Caco-2 (cell line): ENCODE data around the gene ADGRV1. TPM values are rescaled to one million over a fixed set of nuclear protein-coding genes. Genes with fewer than 3 reads are reported as not detected.

ENCODE experiments used
- BruUV-seq: library from RNA; stranded (reverse); fragments of 400-500 nt; replicated peaks from 2 replicates; lab custom pipeline; 2021; lab: Mats Ljungman, UMichigan
- CTCF ChIA-PET: fragments of 300-600 bp; sonication (Branson Sonifier 250); formaldehyde crosslinking; loops from one replicate; lab custom pipeline; 2022; ENCODE audit warnings: antibody characterized with exemption; lab: Charles Lee
- POLR2A ChIA-PET: fragments of 300-600 bp; sonication (Branson Sonifier 250); formaldehyde crosslinking; loops from one replicate; lab custom pipeline; 2022; ENCODE audit warnings: antibody characterized with exemption; lab: Charles Lee
- DNase-seq, 2 experiments: peaks; one replicate each; pipeline versions ENCODE4 v3.0.0 to v3.0.0-alpha.2; 2020 to 2022
- H3K27me3 ChIP-seq: replicated peaks from 2 replicates; pipeline ENCODE4 v1.6.0; 2011; ENCODE audit warnings: low read length; ENCODE audit not compliant: control insufficient read depth, insufficient read depth
- H3K36me3 ChIP-seq: 2 replicates; pipeline ENCODE4 v1.5.1; 2011; ENCODE audit warnings: low read length; ENCODE audit not compliant: control insufficient read depth, insufficient read depth
- H3K4me1 ChIP-seq: fragments of 250-450 bp; sonication (Bioruptor Pico); 2 replicates; pipeline ENCODE4 v1.5.1; 2020; ENCODE audit warnings: mild to moderate bottlenecking
- H3K4me3 ChIP-seq: 2 replicates; pipeline ENCODE4 v1.5.1; 2011; ENCODE audit warnings: low read depth, mild to moderate bottlenecking, control low read depth, low read length
- H3K9me3 ChIP-seq: fragments of 250-450 bp; sonication (Bioruptor Pico); 2 replicates; pipeline ENCODE4 v1.5.1; 2020; ENCODE audit warnings: mild to moderate bottlenecking, moderate library complexity
- H3K27ac Mint-ChIP-seq: one replicate; pipeline ENCODE4 v1.8.0; 2022; ENCODE audit warnings: mixed read lengths; ENCODE audit not compliant: unreplicated experiment
- H3K27me3 Mint-ChIP-seq: one replicate; pipeline ENCODE4 v1.8.0; 2022; ENCODE audit warnings: mixed read lengths; ENCODE audit not compliant: insufficient read depth, unreplicated experiment
- H3K36me3 Mint-ChIP-seq: one replicate; pipeline ENCODE4 v1.8.0; 2022; ENCODE audit warnings: mild to moderate bottlenecking, mixed read lengths; ENCODE audit not compliant: insufficient read depth, unreplicated experiment
- H3K4me1 Mint-ChIP-seq: one replicate; pipeline ENCODE4 v1.8.0; 2022; ENCODE audit warnings: low read depth, mixed read lengths; ENCODE audit not compliant: unreplicated experiment
- H3K4me3 Mint-ChIP-seq: one replicate; pipeline ENCODE4 v1.8.0; 2022; ENCODE audit warnings: mild to moderate bottlenecking, moderate library complexity, mixed read lengths; ENCODE audit not compliant: unreplicated experiment
- H3K9me3 Mint-ChIP-seq: one replicate; pipeline ENCODE4 v1.8.0; 2022; ENCODE audit warnings: mixed read lengths; ENCODE audit not compliant: unreplicated experiment
- CTCF ChIP-seq, 2 experiments: fragments of 200-600 bp in 1 of 2; IDR thresholded peaks; 1 replicate in 1 of 2; 2 replicates in 1 of 2; pipeline versions ENCODE4 v1.5.1 to v1.8.0; 2011 to 2022; ENCODE audit warnings: antibody characterized with exemption in 1 of 2, control low read depth in 1 of 2, inconsistent platforms in 1 of 2, low read depth in 1 of 2, low read length in 1 of 2, mild to moderate bottlenecking in 1 of 2, moderate library complexity in 1 of 2; ENCODE audit not compliant: insufficient read depth in 1 of 2, severe bottlenecking in 1 of 2, unreplicated experiment in 1 of 2
- intact Hi-C: fragments of 100-400 bp; cut with micrococcal nuclease; formaldehyde crosslinking; loops from one replicate; pipeline ENCODE4 v1.10.0; 2022; ENCODE audit not compliant: unreplicated experiment
- total RNA-seq: library from RNA; stranded (reverse); gene quantifications from 2 replicates; pipeline ENCODE4 v1.2.3, GENCODE V29; 2022

The ADGRV1 gene
- total RNA-seq, 1 experiment from 2014 or later: 23.2 TPM

GRCh38 chr5:90747175-90747574 is 188.6 kb downstream of the ADGRV1 start:
- Mint-ChIP-seq H3K27me3 (peaks cover 5% of the 10 kb centered on the region), H3K4me3 (no peak overlapping the region), H3K9me3 (no peaks in the 10 kb centered on the region), H3K27ac (no peak overlapping the region), H3K36me3 (no peaks in the 10 kb centered on the region), H3K4me1 (no peaks in the 10 kb centered on the region)
- no peaks in the 10 kb centered on the region for H3K36me3 ChIP-seq
- no peak for DNase-seq
- POLR2A ChIA-PET: no interaction called here
- H3K4me1 ChIP-seq: no peaks in the 10 kb centered on the region
- no TSS peak for BruUV-seq
- intact Hi-C loops: no loop called here
- H3K4me3 ChIP-seq: no peak overlapping the region
- TF ChIP-seq CTCF (IDR thresholded peaks at IDR 0.05; ENCODE audit: insufficient read depth in 1 of 2, low read depth in 1 of 2, low read length in 1 of 2, severe bottlenecking in 1 of 2, unreplicated experiment in 1 of 2): no peak
- H3K9me3 ChIP-seq: no peaks in the 10 kb centered on the region
- CTCF ChIA-PET: no interaction called here
- no peaks in the 10 kb centered on the region for H3K27me3 ChIP-seq

GRCh38 chr5:90747693-90748092 is 189.1 kb downstream of the ADGRV1 start:
- H3K27me3 ChIP-seq: no peaks in the 10 kb centered on the region
- H3K9me3 ChIP-seq: no peaks in the 10 kb centered on the region
- BruUV-seq: no TSS peak
- Mint-ChIP-seq H3K4me1 (no peaks in the 10 kb centered on the region), H3K4me3 (no peak overlapping the region), H3K27ac (no peak overlapping the region), H3K9me3 (no peaks in the 10 kb centered on the region), H3K36me3 (no peaks in the 10 kb centered on the region), H3K27me3 (peaks cover under 1% of the 10 kb centered on the region)
- ChIA-PET CTCF (no interaction called here), POLR2A (no interaction called here)
- no peak overlapping the region for H3K4me3 ChIP-seq
- no peak for TF ChIP-seq CTCF (IDR thresholded peaks at IDR 0.05; ENCODE audit: insufficient read depth in 1 of 2, low read depth in 1 of 2, low read length in 1 of 2, severe bottlenecking in 1 of 2, unreplicated experiment in 1 of 2)
- intact Hi-C loops: no loop called here
- DNase-seq: no peak
- no peaks in the 10 kb centered on the region for H3K4me1 ChIP-seq
- no peaks in the 10 kb centered on the region for H3K36me3 ChIP-seq

DNA sequence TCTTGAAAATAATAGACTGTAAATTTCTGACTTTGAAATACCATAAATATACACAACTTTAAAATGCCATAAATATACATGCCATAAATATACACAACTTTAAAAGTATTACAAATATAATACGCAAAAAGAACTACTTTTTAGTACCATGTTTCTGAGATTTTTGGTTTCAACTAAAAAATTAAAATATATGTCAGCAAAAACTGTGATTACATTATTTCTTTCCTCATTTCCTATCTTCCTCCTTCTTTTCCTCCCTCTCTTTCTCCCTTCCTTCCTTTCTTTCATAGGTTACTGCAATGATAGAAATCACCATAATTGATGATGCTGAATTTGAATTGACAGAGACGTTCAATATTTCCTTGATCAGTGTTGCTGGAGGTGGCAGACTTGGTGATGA is 200.5 kb downstream of the ADGRV1 start:
- Mint-ChIP-seq H3K27me3 (no peaks in the 10 kb centered on the region), H3K36me3 (no peaks in the 10 kb centered on the region), H3K27ac (no peak overlapping the region), H3K9me3 (no peaks in the 10 kb centered on the region), H3K4me1 (no peaks in the 10 kb centered on the region), H3K4me3 (no peak overlapping the region)
- Histone ChIP-seq H3K27me3 (no peaks in the 10 kb centered on the region), H3K4me1 (no peaks in the 10 kb centered on the region), H3K36me3 (no peaks in the 10 kb centered on the region), H3K9me3 (no peaks in the 10 kb centered on the region), H3K4me3 (no peak overlapping the region)
- DNase-seq: no peak
- ChIA-PET POLR2A (no interaction called here), CTCF (no interaction called here)
- BruUV-seq: no TSS peak
- intact Hi-C loops: no loop called here
- no peak for TF ChIP-seq CTCF (IDR thresholded peaks at IDR 0.05; ENCODE audit: insufficient read depth in 1 of 2, low read depth in 1 of 2, low read length in 1 of 2, severe bottlenecking in 1 of 2, unreplicated experiment in 1 of 2)
